OCI-LY1 (cell line): ENCODE data around the gene THRSP.

Experiments used
- CTCF ChIP-seq: fragments of 200-600 bp; sonication (generic), shearing (Covaris generic); IDR thresholded peaks from 2 replicates; pipeline ENCODE4 v1.5.1; 2017; ENCODE audit warnings: mild to moderate bottlenecking, antibody characterized with exemption, low read length, moderate library complexity, mixed read lengths
- EZH2 ChIP-seq: fragments of 200-600 bp; sonication (generic), shearing (Covaris generic); IDR thresholded peaks from 2 replicates; pipeline ENCODE4 v1.8.0; 2017; ENCODE audit warnings: borderline replicate concordance, mixed run types, mild to moderate bottlenecking, antibody characterized with exemption, low read length, moderate library complexity, mixed read lengths

- TF ChIP-seq EZH2 = no peak
- TF ChIP-seq CTCF = no peak
Observed at GRCh38 chr11:78036313-78036712, 27.3 kb upstream of the THRSP start.
